SU-DHL-6 (cell line): Measurements from ENCODE around the gene ZC3H12D.
"Not testable (repeated sequence)": the region's sequence is repeated elsewhere in the genome, so short reads cannot be mapped to it uniquely, and the experiment has no call there.

Experiments used
- H2AFZ ChIP-seq: fragments of 200-600 bp; sonication (generic); 2 replicates; pipeline ENCODE4 v1.6.1; 2014; ENCODE audit warnings: low read depth, mild to moderate bottlenecking, moderate library complexity, mixed read lengths, antibody characterized with exemption, low read length; ENCODE audit not compliant: severe bottlenecking
- H3F3A ChIP-seq: fragments of 200-600 bp; shearing (Covaris generic); 2 replicates; pipeline ENCODE4 v1.6.0; 2016; ENCODE audit warnings: antibody characterized with exemption, mild to moderate bottlenecking; ENCODE audit not compliant: insufficient read depth
- H3K27ac ChIP-seq: fragments of 200-600 bp; sonication (generic); 2 replicates; pipeline ENCODE4 v1.5.1; 2016; ENCODE audit warnings: low read depth, mild to moderate bottlenecking, low read length, moderate library complexity, mixed read lengths
- H3K27me3 ChIP-seq: fragments of 200-600 bp; sonication (generic), shearing (Covaris generic); 2 replicates; pipeline ENCODE4 v1.6.0; 2014; ENCODE audit warnings: mild to moderate bottlenecking, low read length
- H3K36me3 ChIP-seq: fragments of 200-600 bp; sonication (generic); 2 replicates; pipeline ENCODE4 v1.6.1; 2014; ENCODE audit warnings: mild to moderate bottlenecking, low read length, mixed read lengths
- H3K4me2 ChIP-seq: fragments of 300-600, 200-600 bp; shearing (Covaris generic), sonication (generic); 2 replicates; pipeline ENCODE4 v1.6.0; 2014; ENCODE audit warnings: low read length, low read depth, mild to moderate bottlenecking; ENCODE audit not compliant: poor library complexity, severe bottlenecking
- H3K4me3 ChIP-seq: fragments of 200-600 bp; sonication (generic); 2 replicates; pipeline ENCODE4 v1.5.1; 2014; ENCODE audit warnings: antibody characterized with exemption, low read length, mild to moderate bottlenecking, mixed read lengths; ENCODE audit not compliant: insufficient read depth, poor library complexity, severe bottlenecking
- H3K79me2 ChIP-seq: fragments of 200-600 bp; sonication (generic); 2 replicates; pipeline ENCODE4 v1.6.1; 2014; ENCODE audit warnings: mild to moderate bottlenecking, low read length, moderate library complexity; ENCODE audit not compliant: insufficient read depth
- H3K9ac ChIP-seq: fragments of 200-600 bp; sonication (generic); 2 replicates; pipeline ENCODE4 v1.7.0; 2014; ENCODE audit warnings: mild to moderate bottlenecking, low read length
- H3K9me2 ChIP-seq: fragments of 200-600 bp; sonication (generic); replicated peaks from 2 replicates; pipeline ENCODE4 v1.6.1; 2014; ENCODE audit warnings: low read length; ENCODE audit not compliant: insufficient read depth
- H3K9me3 ChIP-seq: fragments of 200-600 bp; sonication (generic); 2 replicates; pipeline ENCODE4 v1.6.1; 2014; ENCODE audit warnings: low read length, mixed read lengths; ENCODE audit not compliant: insufficient read depth
- H4K20me1 ChIP-seq: fragments of 200-600 bp; sonication (generic); 2 replicates; pipeline ENCODE4 v1.6.1; 2014; ENCODE audit warnings: low read depth, mild to moderate bottlenecking, antibody characterized with exemption, low read length, moderate library complexity, mixed read lengths
- EZH2phosphoT487 ChIP-seq: fragments of 200-600 bp; sonication (generic), shearing (Covaris generic); conservative IDR thresholded peaks from 2 replicates; pipeline ENCODE4 v1.6.1; 2018; ENCODE audit warnings: mild to moderate bottlenecking, antibody characterized with exemption, low read length, moderate library complexity, mixed read lengths
- TF ChIP-seq, protein P1 (sequence below): fragments of 200-600 bp; sonication (generic); IDR thresholded peaks from one replicate; pipeline ENCODE4 v1.5.1; 2017; ENCODE audit warnings: antibody characterized with exemption, mild to moderate bottlenecking, low read length, moderate library complexity; ENCODE audit not compliant: insufficient read depth, poor library complexity, severe bottlenecking

Gene ZC3H12D

DNA sequence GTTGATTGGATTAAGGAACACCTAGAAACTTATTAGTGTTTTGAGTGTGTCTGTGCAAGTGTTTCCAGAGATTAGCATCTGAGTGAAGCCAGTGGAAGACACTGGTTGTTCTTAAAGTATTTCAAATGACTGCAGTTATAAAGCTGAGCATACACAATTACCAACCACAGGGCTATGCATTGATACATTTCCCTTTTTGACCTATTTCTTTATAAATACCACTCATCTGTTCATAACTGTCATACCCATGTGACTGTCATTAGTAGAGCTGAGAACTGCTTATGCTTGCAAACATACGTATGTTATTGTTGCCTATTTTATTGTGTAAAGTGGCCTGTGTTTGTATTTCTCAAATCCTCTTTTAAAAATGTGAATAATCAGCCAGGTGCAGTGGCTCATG lies 15.3 kb upstream of the ZC3H12D start:
- Histone ChIP-seq H3K36me3 (peaks cover under 1% of the 10 kb centered on the region; the same call in 1 of the 2 replicates), H3F3A (peaks cover 13% of the 10 kb centered on the region; the same call in 1 of the 2 replicates), H3K27me3 (no peaks in the 10 kb centered on the region), H3K9ac (no peak overlapping the region), H3K4me2 (no peak overlapping the region), H2AFZ (no peak overlapping the region), H3K27ac (no peak overlapping the region), H3K79me2 (no peaks in the 10 kb centered on the region), H3K9me3 (no peaks in the 10 kb centered on the region), H3K4me3 (no peak overlapping the region), H4K20me1 (no peaks in the 10 kb centered on the region), H3K9me2 (no peaks in the 10 kb centered on the region)
- TF ChIP-seq EZH2phosphoT487, result no peak
- TF ChIP-seq, protein P1, sequence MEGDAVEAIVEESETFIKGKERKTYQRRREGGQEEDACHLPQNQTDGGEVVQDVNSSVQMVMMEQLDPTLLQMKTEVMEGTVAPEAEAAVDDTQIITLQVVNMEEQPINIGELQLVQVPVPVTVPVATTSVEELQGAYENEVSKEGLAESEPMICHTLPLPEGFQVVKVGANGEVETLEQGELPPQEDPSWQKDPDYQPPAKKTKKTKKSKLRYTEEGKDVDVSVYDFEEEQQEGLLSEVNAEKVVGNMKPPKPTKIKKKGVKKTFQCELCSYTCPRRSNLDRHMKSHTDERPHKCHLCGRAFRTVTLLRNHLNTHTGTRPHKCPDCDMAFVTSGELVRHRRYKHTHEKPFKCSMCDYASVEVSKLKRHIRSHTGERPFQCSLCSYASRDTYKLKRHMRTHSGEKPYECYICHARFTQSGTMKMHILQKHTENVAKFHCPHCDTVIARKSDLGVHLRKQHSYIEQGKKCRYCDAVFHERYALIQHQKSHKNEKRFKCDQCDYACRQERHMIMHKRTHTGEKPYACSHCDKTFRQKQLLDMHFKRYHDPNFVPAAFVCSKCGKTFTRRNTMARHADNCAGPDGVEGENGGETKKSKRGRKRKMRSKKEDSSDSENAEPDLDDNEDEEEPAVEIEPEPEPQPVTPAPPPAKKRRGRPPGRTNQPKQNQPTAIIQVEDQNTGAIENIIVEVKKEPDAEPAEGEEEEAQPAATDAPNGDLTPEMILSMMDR, result no peak

GRCh38 chr6:149499066-149499465 lies 14.3 kb upstream of the ZC3H12D start:
- H3K9ac ChIP-seq, result no peak overlapping the region
- no peak overlapping the region for H3K27ac ChIP-seq
- H3K36me3 ChIP-seq, result no peaks in the 10 kb centered on the region
- no peaks in the 10 kb centered on the region for H3K9me2 ChIP-seq
- no peak overlapping the region for H2AFZ ChIP-seq
- no peaks in the 10 kb centered on the region for H4K20me1 ChIP-seq
- no peak overlapping the region for H3K4me3 ChIP-seq
- no peaks in the 10 kb centered on the region for H3K27me3 ChIP-seq
- no peaks in the 10 kb centered on the region for H3K79me2 ChIP-seq
- H3K4me2 ChIP-seq, result no peak overlapping the region
- peaks cover 5% of the 10 kb centered on the region; the same call in 1 of the 2 replicates for H3F3A ChIP-seq
- TF ChIP-seq, protein P1, result no peak
- TF ChIP-seq EZH2phosphoT487, result no peak
- H3K9me3 ChIP-seq, result no peaks in the 10 kb centered on the region

DNA sequence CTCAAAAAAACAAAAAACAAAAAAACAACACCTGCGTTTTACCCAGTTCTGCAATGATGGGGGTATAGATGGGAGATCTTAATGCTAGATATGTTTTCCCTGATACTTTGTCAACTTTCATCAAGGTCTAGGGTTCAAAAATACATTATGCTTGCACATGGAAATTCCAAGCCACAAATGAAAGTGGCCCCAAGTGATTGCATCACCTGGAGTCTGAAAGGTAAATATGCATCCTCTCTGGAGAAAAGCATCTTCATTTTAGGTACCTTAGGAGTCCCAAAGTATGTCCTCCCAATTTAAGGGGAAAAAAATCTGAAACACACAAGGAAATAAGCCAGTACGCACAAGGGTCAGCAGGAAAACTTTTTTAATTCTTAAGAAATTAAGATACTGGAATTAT lies 12.6 kb upstream of the ZC3H12D start:
- Histone ChIP-seq H3F3A (no peaks in the 10 kb centered on the region), H3K4me3 (no peak overlapping the region), H3K9me2 (no peaks in the 10 kb centered on the region), H3K36me3 (no peaks in the 10 kb centered on the region), H3K27me3 (no peaks in the 10 kb centered on the region), H3K4me2 (no peak overlapping the region), H3K27ac (no peak overlapping the region), H4K20me1 (no peaks in the 10 kb centered on the region), H3K9me3 (no peaks in the 10 kb centered on the region), H2AFZ (no peak overlapping the region), H3K79me2 (no peaks in the 10 kb centered on the region), H3K9ac (no peak overlapping the region)
- TF ChIP-seq EZH2phosphoT487, result no peak
- TF ChIP-seq, protein P1, result no peak

DNA sequence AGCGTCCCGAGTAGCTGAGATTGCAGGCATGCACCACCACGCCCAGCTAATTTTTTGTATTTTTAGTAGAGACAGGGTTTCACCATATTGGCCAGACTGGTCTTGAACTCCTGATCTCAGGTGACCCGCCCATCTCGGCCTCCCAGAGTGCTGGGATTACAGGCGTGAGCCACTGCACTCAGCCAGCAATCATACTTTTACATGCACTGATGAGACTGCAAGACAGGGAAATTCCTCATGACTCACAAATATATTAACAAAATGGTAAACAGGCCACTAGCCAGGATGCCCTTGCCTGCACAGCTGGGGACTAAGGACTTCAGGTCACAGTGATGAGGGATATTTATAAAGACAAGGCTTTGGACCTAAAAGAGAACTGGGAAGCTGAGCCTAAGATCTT lies 11.8 kb upstream of the ZC3H12D start:
- not testable (repeated sequence) for H3K27me3 ChIP-seq, H3K79me2 ChIP-seq, H3K9me2 ChIP-seq, H3K27ac ChIP-seq, H2AFZ ChIP-seq, H3F3A ChIP-seq, H3K4me3 ChIP-seq, H3K4me2 ChIP-seq, H3K36me3 ChIP-seq, H3K9me3 ChIP-seq, H4K20me1 ChIP-seq, H3K9ac ChIP-seq

DNA sequence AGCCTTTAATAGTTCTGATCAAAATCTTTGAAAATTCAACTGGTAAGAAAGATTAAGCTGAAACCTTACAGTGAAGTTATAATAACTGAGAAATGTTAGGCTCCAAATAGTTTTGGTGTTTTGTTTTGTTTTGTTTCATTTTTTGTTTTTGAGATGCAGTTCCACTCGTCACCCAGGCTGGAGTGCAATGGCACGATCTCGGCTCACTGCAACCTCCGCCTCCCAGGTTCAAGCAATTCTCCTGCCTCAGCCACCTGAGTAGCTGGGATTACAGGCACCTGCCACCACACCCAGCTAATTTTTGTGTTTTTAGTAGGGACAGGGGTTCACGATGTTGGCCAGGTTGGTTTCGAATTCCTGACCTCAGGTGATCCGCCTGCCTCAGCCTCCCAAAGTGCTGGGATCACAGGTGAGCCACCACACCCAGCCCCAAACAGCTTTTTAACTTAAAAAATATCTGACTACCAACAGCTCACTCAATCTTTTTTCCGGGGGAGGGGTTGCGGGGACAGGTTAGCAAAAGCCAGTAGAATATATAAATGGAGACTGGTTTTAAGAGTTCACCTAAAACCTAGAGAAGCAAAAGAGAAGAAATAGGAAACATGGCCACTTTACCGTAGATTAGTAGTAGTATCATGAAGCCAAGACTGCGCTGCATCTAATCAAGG lies 10.7 kb upstream of the ZC3H12D start:
- H3K9ac ChIP-seq, H3K4me2 ChIP-seq, H3K9me3 ChIP-seq: not testable (repeated sequence)

GRCh38 chr6:149494810-149495209 lies 10.0 kb upstream of the ZC3H12D start:
- H3K9me2 ChIP-seq, H3K4me2 ChIP-seq, H3K9me3 ChIP-seq, H3K27me3 ChIP-seq, H3K27ac ChIP-seq, H3K79me2 ChIP-seq, H4K20me1 ChIP-seq, H2AFZ ChIP-seq, H3K4me3 ChIP-seq, H3F3A ChIP-seq, H3K36me3 ChIP-seq, H3K9ac ChIP-seq: not testable (repeated sequence)

More for the DNA sequence above, 10.7 kb upstream of the ZC3H12D start:
- not testable (repeated sequence) for H4K20me1 ChIP-seq, H3K27ac ChIP-seq, H3K9me2 ChIP-seq, H3F3A ChIP-seq, H3K36me3 ChIP-seq, H3K79me2 ChIP-seq, H3K4me3 ChIP-seq, H2AFZ ChIP-seq, H3K27me3 ChIP-seq
